ENCODE data around the gene TUBB.
A peak's percentile ranks its signal among the peaks of the same experiment; 100 is the strongest.

Gene TUBB

DNA sequence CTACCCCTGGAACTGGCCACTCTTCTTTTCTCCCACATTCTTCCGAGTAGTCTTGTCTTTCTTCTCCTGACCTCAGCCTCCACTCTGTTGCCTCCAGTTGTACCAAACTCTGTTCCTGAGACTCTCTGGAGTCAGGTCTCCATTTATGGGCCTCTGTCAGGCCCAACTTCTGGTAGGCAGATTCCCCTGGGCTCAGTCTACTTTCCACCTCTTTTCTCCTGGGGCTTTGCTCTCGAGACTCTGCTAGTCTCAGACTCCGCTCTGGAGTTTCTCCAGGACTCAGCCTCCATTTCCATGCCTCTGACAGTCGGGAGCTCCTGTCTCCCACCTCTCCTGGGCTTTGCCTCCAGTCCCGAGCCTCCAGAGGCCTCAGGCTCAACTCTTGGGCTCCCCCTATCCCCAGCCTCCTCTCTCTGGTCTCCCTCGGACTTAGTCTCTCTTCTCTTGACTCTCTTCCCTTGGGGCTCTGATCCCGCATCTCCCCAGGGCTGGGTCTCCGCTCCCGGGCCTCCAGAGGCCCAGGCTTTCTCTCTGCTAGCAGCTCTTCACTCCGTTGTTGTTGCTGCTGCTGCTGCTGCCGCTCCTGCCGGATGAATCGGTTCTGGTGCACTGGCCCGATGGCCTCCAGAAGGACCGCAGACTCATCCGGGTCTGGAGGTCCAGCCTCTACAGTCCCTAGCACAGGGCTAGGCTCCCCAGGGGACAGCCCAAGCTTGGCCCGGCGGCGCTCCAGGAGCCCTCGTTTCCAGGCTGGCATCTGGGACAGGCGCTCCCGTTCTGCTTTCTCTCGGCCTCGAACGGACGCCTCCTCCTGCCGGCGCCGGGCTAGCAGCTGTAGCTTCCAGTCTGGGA lies 34.8 kb upstream of the TUBB start:
- peak overlapping the region; percentile 93 for H3K4me3 Mint-ChIP-seq
- peaks cover 15% of the 10 kb centered on the region for H3K36me3 Mint-ChIP-seq
- H3K27ac Mint-ChIP-seq: peak overlapping the region; percentile 91
- H3K9me3 Mint-ChIP-seq (ENCODE audit: low read depth): no peaks in the 10 kb centered on the region
- H3K27me3 Mint-ChIP-seq: no peaks in the 10 kb centered on the region
- peaks cover 33% of the 10 kb centered on the region for H3K4me1 Mint-ChIP-seq (ENCODE audit: low read depth)

DNA sequence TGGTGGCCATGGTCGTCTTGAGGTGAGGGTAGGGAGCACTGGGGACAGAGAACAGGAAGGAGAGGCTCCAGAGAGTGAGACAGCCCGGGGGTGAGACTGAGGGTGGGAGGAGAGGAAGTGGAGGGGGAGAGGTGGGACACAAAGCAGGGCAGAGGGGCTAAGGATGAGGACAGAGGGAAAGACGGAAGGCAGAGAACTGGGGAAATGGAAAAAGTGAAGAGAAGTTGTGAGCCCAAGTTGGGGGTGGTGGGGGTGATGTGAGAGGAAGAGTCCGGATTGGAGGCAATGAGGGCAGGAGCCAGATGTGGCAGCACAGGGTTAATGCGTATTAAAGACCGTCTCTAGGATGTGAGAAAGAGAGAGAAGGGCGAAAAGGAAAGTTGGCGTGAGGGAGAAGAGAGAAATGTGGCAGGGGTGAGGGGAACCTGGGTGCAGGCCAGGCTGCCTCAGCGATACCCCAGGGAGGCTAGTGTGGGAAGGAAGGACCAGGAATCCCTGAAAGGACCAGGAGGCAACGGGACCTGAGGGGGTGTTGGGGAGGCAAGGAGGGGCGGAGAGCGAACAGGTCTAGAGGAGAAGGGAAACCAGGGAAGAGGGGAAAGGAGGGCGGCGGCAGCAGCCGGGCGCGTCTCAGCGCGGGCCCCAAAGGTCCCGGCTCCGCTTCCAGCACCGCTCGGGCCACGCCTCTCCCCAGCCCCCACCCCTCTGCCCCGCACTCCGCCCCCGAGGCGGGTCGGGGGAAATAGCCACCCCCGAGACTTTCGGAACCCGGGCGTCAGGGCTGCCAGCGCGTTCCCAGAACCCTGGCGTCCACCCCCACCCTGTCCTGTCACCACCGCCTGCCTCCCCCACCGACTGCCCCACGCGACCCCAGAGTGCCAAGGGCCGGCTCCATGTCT lies 33.9 kb upstream of the TUBB start, which contains the start of gene PPP1R18:
Gene PPP1R18, minus strand, starts transcription at position 637 of the 899 bp plus-strand sequence. Its CDS starts 627 bp downstream, at position 10.
- Mint-ChIP-seq H3K36me3 (peaks cover 12% of the 10 kb centered on the region), H3K27ac (peak within 1 kb of the TSS; percentile 91), H3K9me3 (ENCODE audit: low read depth) (no peaks in the 10 kb centered on the region), H3K4me1 (ENCODE audit: low read depth) (peaks cover 37% of the 10 kb centered on the region), H3K4me3 (peak within 1 kb of the TSS; percentile 93), H3K27me3 (no peaks in the 10 kb centered on the region)

DNA sequence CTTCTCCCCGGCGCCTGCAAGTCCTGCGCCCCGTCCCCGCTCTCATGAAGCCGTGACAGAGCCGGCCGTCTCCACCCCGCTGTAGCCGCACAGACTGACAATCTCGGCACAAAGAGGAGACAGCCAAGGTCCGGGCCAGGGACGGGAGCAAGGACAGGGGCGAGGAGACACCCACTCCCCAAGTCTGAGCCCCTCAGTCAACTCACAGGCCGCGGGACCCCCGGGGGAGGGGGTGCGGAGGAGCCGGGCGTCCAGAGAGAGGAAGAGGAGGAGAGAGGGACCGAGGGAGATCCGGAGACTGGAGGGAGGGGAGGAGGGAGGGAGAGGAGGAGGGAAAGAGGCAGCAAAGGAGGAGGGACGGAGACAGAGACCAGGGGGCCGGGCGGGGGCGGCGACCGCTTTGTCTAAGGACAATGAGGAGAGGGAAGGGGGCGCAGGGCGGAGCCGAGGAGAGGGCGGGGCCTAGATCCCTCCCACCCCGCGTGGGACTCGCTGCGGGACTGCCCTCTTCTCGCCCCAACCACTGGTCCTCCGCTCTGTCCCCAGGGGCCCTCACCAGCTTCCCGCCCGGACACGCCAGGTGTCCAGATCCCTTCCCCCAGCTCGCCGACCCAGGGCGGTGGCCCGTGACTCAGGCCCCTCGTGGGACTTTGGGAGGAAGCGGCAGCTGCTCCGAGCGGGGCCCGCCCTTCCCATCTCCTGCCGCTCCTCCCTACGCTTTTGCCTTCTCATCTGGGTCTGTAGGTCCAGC lies 33.1 kb upstream of the TUBB start:
- peak overlapping the region; percentile 89 for H3K27ac Mint-ChIP-seq
- H3K4me1 Mint-ChIP-seq (ENCODE audit: low read depth): peaks cover 40% of the 10 kb centered on the region
- peaks cover 10% of the 10 kb centered on the region for H3K36me3 Mint-ChIP-seq
- H3K9me3 Mint-ChIP-seq (ENCODE audit: low read depth): no peaks in the 10 kb centered on the region
- peak overlapping the region; percentile 93 for H3K4me3 Mint-ChIP-seq
- no peaks in the 10 kb centered on the region for H3K27me3 Mint-ChIP-seq

DNA sequence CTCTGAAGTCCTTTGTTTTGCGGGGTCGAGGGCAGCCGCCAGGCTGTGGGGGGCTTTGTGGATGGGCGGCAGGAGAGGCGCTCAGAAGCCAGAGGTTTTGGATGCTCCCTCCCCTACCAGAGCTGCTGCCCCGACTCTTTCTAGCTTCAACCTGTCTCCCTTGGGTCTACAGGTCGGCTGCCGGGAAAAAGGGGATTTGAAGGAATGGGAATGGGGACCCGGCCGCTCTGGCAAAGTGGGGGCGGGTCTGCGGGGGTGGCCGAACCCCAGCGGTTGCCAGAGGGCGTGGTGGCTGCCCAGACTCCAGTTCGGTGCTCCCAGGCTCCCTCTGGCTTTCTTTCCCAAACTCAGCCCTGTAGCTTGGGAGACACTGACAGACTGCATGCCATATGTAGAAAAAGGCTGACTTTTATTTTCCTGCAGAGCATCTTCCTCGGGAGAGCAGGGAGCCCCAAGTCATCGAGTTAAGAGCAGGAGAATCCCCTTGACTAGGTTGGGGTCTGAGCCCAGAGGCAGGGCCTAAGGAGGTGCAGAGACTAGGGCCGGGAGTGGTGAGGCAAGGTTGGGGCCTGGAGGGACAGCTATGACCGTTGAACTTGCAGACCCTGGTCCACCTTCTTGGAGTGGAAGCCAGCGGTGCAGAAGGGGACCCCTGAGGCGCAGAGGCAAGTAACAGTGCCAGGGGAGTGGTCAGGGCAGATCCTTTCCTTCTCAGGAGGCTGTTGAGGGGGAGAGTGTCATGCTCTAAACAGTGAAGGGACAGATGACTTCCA lies 32.3 kb upstream of the TUBB start:
- H3K4me3 Mint-ChIP-seq: peak overlapping the region; percentile 93
- no peaks in the 10 kb centered on the region for H3K9me3 Mint-ChIP-seq (ENCODE audit: low read depth)
- peak overlapping the region; percentile 89 for H3K27ac Mint-ChIP-seq
- peaks cover 6% of the 10 kb centered on the region for H3K36me3 Mint-ChIP-seq
- no peaks in the 10 kb centered on the region for H3K27me3 Mint-ChIP-seq
- H3K4me1 Mint-ChIP-seq (ENCODE audit: low read depth): peaks cover 42% of the 10 kb centered on the region

DNA sequence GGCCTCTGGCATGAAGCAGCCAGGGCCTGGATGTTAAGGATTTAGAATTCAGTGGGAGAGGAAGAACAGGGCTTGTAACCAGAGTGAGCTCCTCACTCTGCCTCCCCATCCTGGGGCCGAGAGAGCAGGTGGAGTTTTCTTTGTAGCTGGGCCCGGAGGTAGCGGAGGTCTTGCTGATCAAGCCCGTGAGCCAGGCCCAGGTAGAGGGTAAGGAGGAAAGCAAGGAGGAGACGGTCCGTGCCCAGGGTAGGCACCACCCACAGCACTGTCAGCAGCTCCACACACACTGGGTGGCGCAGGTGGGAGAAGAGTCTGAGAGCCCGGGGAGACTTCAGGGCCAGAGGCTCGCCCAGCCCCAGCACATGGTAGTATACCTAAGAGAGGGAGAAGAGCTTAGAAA lies 31.6 kb upstream of the TUBB start:
- peaks cover 4% of the 10 kb centered on the region for H3K36me3 Mint-ChIP-seq
- H3K4me3 Mint-ChIP-seq: peak overlapping the region; percentile 93

DNA sequence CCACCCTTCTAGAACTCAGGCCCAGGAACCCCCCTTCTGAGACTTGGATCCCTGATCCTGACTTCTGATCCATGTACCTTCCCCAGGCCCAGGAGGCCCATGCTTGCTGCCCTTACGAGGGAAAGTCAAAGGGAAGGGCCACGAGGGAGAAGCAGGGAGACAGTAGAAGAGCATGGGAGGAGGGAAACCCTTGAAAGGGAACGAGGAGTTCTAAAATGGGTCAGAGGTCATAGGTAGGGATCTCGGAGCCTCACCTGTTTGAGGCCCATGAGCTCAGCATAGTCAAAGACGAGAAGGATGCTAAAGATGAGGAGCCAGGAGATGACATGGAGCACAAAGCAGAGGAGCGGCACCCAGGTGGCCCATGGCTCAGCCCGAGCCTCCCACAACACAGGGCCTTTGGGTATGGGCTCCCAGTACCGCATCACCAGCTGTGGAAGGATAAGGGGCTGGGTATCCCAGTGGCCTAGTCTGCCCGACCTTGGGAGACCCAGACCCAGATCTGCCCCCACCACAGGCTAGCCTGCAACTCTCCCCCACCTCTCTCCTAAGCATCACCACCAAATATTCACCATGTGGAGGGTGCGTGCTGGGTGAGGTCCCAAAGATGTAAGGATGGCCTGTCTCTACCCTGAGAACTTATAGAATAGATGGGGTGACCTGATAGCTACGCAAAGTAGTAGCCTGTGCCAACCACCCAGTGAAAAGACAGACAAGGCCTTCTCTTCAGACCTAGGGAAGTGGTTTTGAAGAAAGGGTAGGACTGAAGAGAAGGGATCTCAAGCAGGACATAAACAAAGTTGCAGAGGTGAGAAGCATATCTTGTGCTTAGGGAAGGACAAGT lies 30.9 kb upstream of the TUBB start:
- no peaks in the 10 kb centered on the region for H3K9me3 Mint-ChIP-seq (ENCODE audit: low read depth)
- H3K27ac Mint-ChIP-seq: peak overlapping the region; percentile 84
- peak overlapping the region; percentile 93 for H3K4me3 Mint-ChIP-seq
- peaks cover 4% of the 10 kb centered on the region for H3K36me3 Mint-ChIP-seq
- H3K27me3 Mint-ChIP-seq: no peaks in the 10 kb centered on the region
- H3K4me1 Mint-ChIP-seq (ENCODE audit: low read depth): peaks cover 42% of the 10 kb centered on the region

More for the DNA sequence above, 31.6 kb upstream of the TUBB start:
- H3K27ac Mint-ChIP-seq: peak overlapping the region; percentile 89
- H3K9me3 Mint-ChIP-seq (ENCODE audit: low read depth): no peaks in the 10 kb centered on the region
- no peaks in the 10 kb centered on the region for H3K27me3 Mint-ChIP-seq
- H3K4me1 Mint-ChIP-seq (ENCODE audit: low read depth): peaks cover 42% of the 10 kb centered on the region

DNA sequence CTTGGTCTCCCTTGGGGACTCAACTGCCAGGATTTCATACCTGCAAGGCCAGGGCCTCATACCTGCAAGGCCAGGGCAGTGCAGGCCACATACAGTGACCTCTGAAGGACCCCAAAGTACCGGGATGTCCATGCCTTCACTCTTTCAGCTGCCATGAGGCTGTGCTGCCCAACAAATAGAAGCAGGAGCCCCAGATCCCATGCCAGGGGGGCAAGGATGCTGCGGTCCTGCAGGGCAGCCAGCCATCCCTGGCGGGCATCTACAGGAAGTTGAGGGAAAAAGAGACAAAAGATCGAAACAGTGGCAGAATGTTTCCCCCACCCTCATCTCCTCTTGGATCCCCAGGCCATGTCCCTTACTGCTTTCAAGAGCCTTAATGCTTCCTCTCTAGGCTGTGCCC lies 30.2 kb upstream of the TUBB start:
- Mint-ChIP-seq H3K9me3 (ENCODE audit: low read depth) (no peaks in the 10 kb centered on the region), H3K4me1 (ENCODE audit: low read depth) (peaks cover 42% of the 10 kb centered on the region), H3K27me3 (no peaks in the 10 kb centered on the region), H3K36me3 (peaks cover 2% of the 10 kb centered on the region), H3K27ac (peak overlapping the region; percentile 84), H3K4me3 (peak overlapping the region; percentile 91)

DNA sequence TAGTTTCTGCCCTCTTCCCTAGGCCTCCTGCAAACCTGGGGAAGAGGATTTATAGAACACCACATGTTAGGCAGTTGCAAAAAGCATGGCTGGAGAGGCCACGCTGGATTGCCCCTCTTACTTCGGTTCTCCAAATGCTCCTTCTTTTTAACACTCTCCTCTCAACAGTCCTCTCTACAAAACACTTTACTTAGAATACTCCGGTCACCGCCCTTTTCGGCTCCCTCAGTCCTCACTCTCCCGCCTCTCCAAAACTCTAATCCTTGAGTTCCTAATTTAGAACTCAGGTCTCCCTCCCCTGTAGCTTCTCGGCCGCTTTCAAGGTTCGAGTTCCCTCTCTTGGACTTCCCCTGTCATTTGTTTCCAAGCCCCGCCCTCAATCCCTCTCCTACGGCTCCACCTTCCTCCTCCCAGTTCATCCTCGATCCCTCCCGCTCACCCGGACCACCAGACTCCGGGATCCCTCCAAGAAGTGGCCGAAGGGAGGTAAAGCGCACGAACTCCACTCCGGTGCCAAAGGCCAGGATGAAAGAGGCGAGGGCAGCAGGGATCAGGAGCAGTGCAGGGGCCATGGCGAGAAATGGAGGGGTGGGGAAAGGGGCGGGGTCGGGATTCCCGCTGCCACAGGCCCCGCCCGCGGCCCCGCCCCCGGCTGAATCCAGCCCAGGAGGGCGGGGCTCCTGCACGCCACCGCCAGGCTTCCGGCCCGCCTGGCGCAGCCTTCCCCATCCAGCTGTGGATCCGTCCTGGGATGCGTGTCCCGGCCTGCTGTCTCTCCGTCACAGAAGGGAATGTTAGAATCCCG lies 29.5 kb upstream of the TUBB start, which contains the start of gene NRM:
Gene NRM, minus strand, starts transcription at position 582 of the 805 bp plus-strand sequence. Its CDS starts 10 bp downstream, at position 572.
- H3K9me3 Mint-ChIP-seq (ENCODE audit: low read depth): no peaks in the 10 kb centered on the region
- no peaks in the 10 kb centered on the region for H3K27me3 Mint-ChIP-seq
- peak within 1 kb of the TSS; percentile 91 for H3K4me3 Mint-ChIP-seq
- no peaks in the 10 kb centered on the region for H3K36me3 Mint-ChIP-seq
- peak within 1 kb of the TSS; percentile 84 for H3K27ac Mint-ChIP-seq
- peaks cover 42% of the 10 kb centered on the region for H3K4me1 Mint-ChIP-seq (ENCODE audit: low read depth)

DNA sequence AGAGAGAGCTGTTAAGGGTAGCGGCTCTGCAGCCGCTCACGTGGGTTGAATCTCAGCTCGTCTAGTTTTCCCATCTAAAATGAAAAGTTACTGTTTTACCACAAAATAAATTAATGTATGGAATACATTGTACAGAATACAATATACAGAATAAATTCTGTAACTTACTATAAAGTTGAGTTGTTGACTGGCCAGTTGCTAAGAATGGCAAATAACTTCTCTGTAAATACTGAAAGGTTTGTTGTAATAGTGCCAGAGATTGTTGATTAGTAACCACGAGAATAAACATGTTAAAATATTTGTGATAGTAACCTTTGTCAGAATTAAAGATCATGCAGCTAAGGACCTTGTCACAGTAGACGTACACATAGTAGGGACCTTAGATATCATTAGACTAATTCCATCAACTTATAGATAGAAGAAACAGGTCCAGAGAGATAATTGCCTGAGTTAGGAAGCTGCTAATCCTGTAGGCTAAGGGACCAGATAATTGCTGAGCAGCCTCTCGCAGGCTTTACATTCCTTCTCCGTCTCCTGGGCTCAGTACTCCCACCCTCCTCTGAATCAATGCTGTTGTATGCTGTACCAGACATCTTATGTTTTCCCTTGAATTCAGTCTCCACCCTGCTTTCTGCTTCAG lies 28.8 kb upstream of the TUBB start:
- H3K4me1 Mint-ChIP-seq (ENCODE audit: low read depth): peaks cover 42% of the 10 kb centered on the region
- H3K9me3 Mint-ChIP-seq (ENCODE audit: low read depth): no peaks in the 10 kb centered on the region
- no peaks in the 10 kb centered on the region for H3K27me3 Mint-ChIP-seq
- H3K27ac Mint-ChIP-seq: peak overlapping the region; percentile 83
- peak overlapping the region; percentile 91 for H3K4me3 Mint-ChIP-seq
- no peaks in the 10 kb centered on the region for H3K36me3 Mint-ChIP-seq

DNA sequence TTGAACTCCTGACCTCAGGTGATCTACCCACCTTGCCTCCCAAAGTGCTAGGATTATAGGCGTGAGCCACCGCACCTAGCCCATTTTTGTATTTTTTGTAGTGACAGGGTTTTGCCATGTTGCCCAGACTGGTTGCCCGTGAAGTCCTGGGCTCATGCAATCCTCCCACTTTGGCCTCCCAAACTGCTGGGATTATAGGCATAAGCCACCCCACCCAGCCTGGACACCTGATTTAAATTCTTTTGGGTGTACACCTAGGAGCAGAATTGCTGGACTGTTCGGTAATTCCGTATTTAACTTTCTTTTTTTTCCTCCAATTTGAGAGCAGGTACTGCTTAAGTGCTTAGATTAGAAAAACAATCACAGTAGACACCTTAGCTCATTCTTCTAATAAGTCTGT lies 23.7 kb upstream of the TUBB start:
- Mint-ChIP-seq H3K36me3 (no peaks in the 10 kb centered on the region), H3K9me3 (ENCODE audit: low read depth) (no peaks in the 10 kb centered on the region), H3K27me3 (no peaks in the 10 kb centered on the region), H3K4me1 (ENCODE audit: low read depth) (peaks cover 5% of the 10 kb centered on the region), H3K27ac (no peak overlapping the region), H3K4me3 (no peak overlapping the region)

DNA sequence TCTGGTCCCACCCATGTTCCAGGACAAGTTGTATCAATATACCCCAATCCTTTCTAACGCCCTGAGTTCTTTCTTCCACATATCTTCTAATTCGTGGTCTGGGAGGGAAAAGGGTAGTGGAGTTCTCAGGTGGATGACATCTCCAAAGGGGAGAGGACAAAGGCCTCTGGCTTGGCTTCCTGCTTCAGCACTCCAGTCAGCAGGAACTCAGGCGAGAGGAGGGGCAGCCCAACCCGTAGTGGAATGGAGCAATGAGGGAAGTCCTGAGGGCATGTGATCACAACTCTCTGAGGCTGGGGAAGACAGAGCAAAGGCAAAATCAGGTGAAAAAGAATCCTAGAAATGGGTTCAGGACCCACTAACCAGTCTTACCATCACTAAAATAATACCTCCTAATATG lies 19.8 kb upstream of the TUBB start:
- Mint-ChIP-seq H3K4me3 (no peak overlapping the region), H3K4me1 (ENCODE audit: low read depth) (no peaks in the 10 kb centered on the region), H3K27ac (no peak overlapping the region)

DNA sequence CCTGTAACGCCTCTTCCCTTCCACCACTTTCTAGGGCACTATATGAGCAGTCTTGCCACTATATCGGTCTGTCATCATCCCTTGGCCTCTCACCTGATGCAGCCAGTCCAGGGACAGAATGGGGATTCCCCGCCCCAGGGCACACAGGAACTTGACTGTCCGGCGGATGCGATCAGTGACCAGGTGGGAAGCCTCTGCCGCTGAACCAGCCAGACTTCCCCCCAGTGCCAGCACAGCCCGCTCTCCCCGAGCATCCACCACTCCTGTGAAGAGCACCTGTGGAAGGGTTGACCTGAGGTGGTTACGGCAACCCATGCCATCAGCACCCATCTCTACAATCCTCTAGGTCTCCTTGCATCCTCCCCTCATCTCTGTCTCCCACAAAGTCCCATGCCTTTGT lies 17.1 kb upstream of the TUBB start:
- Mint-ChIP-seq H3K27ac (no peak overlapping the region), H3K9me3 (ENCODE audit: low read depth) (no peaks in the 10 kb centered on the region), H3K4me3 (no peak overlapping the region), H3K4me1 (ENCODE audit: low read depth) (no peaks in the 10 kb centered on the region), H3K36me3 (peaks cover 14% of the 10 kb centered on the region), H3K27me3 (no peaks in the 10 kb centered on the region)

More for the DNA sequence above, 19.8 kb upstream of the TUBB start:
- Mint-ChIP-seq H3K27me3 (no peaks in the 10 kb centered on the region), H3K36me3 (peaks cover 4% of the 10 kb centered on the region), H3K9me3 (ENCODE audit: low read depth) (no peaks in the 10 kb centered on the region)

Data from activated naive CD8-positive, alpha-beta T cell (primary cell).